ENCODE data around the gene MRC1.
"Not testable (repeated sequence)": the region's sequence is repeated elsewhere in the genome, so short reads cannot be mapped to it uniquely, and the experiment has no call there.

The MRC1 gene

GRCh38 chr10:17918187-17918903, 109.2 kb downstream of the MRC1 start:
- no peaks in the 10 kb centered on the region for H3K4me1 ChIP-seq (ENCODE audit: control extremely low read depth in 1 of 4, control insufficient read depth in 4 of 4, insufficient read depth in 4 of 4, low read length in 3 of 4)
- WGBS (ENCODE audit: insufficient coverage), result 90% methylated on average over 7 of the region's 12 CpGs
- H3K27ac ChIP-seq (ENCODE audit: insufficient read depth in 1 of 2, low read depth in 1 of 2, low read length in 2 of 2, poor library complexity in 1 of 2, severe bottlenecking in 2 of 2), result no peak overlapping the region
- H3K36me3 ChIP-seq (ENCODE audit: control insufficient read depth in 4 of 4, insufficient read depth in 4 of 4, low read length in 3 of 4), result no peaks in the 10 kb centered on the region
- H3K9me3 ChIP-seq (ENCODE audit: control extremely low read depth in 1 of 5, control insufficient read depth in 4 of 5, insufficient read depth in 2 of 5, low read depth in 1 of 5, low read length in 4 of 5), result peaks cover 0 to 6% (median 0%) of the 10 kb centered on the region in 5 experiments
- ChIA-PET POLR2A (no interaction called here), CTCF (no interaction called here)
- H3K4me3 ChIP-seq (ENCODE audit: control insufficient read depth in 1 of 7, extremely low read depth in 1 of 7, insufficient read depth in 4 of 7, low read depth in 2 of 7, low read length in 6 of 7), result no peak overlapping the region
- no peaks in the 10 kb centered on the region for H3K27me3 ChIP-seq (replicated peaks in 2 of 5; ENCODE audit: control insufficient read depth in 4 of 5, insufficient read depth in 5 of 5, low read length in 4 of 5)
- no peak for DNase-seq

- Histone ChIP-seq H3K9me3 (ENCODE audit: control extremely low read depth in 1 of 5, control insufficient read depth in 4 of 5, insufficient read depth in 2 of 5, low read depth in 1 of 5, low read length in 4 of 5) (peaks cover 0 to 6% (median 0%) of the 10 kb centered on the region in 5 experiments), H3K4me3 (ENCODE audit: control insufficient read depth in 1 of 7, extremely low read depth in 1 of 7, insufficient read depth in 4 of 7, low read depth in 2 of 7, low read length in 6 of 7) (no peak overlapping the region), H3K27ac (ENCODE audit: insufficient read depth in 1 of 2, low read depth in 1 of 2, low read length in 2 of 2, poor library complexity in 1 of 2, severe bottlenecking in 2 of 2) (no peak overlapping the region), H3K27me3 (replicated peaks in 2 of 5; ENCODE audit: control insufficient read depth in 4 of 5, insufficient read depth in 5 of 5, low read length in 4 of 5) (no peaks in the 10 kb centered on the region), H3K4me1 (ENCODE audit: control extremely low read depth in 1 of 4, control insufficient read depth in 4 of 4, insufficient read depth in 4 of 4, low read length in 3 of 4) (no peaks in the 10 kb centered on the region), H3K36me3 (ENCODE audit: control insufficient read depth in 4 of 4, insufficient read depth in 4 of 4, low read length in 3 of 4) (no peaks in the 10 kb centered on the region)
- no peak for DNase-seq
- 100% methylated on average over 2 of the region's 3 CpGs for WGBS (ENCODE audit: insufficient coverage)
- ChIA-PET POLR2A (no interaction called here), CTCF (interaction anchor here (1.2 kb wide), 1 partner anchor 11 kb away, joined by 3 read pairs; no protein-coding TSS in a partner anchor)
Measured at GRCh38 chr10:17921378-17921777, 112.2 kb downstream of the MRC1 start.

- peaks cover 0 to 3% (median 0%) of the 10 kb centered on the region in 5 experiments for H3K9me3 ChIP-seq (ENCODE audit: control extremely low read depth in 1 of 5, control insufficient read depth in 4 of 5, insufficient read depth in 2 of 5, low read depth in 1 of 5, low read length in 4 of 5)
- DNase-seq, result no peak
- ChIA-PET CTCF (no interaction called here), POLR2A (no interaction called here)
- no peak overlapping the region for H3K27ac ChIP-seq (ENCODE audit: insufficient read depth in 1 of 2, low read depth in 1 of 2, low read length in 2 of 2, poor library complexity in 1 of 2, severe bottlenecking in 2 of 2)
- H3K4me3 ChIP-seq (ENCODE audit: control insufficient read depth in 1 of 7, extremely low read depth in 1 of 7, insufficient read depth in 4 of 7, low read depth in 2 of 7, low read length in 6 of 7), result no peak overlapping the region
- no peaks in the 10 kb centered on the region for H3K4me1 ChIP-seq (ENCODE audit: control extremely low read depth in 1 of 4, control insufficient read depth in 4 of 4, insufficient read depth in 4 of 4, low read length in 3 of 4)
- no peaks in the 10 kb centered on the region for H3K27me3 ChIP-seq (replicated peaks in 2 of 5; ENCODE audit: control insufficient read depth in 4 of 5, insufficient read depth in 5 of 5, low read length in 4 of 5)
- H3K36me3 ChIP-seq (ENCODE audit: control insufficient read depth in 4 of 4, insufficient read depth in 4 of 4, low read length in 3 of 4), result no peaks in the 10 kb centered on the region
- 63% methylated on average over 4 of the region's 4 CpGs for WGBS (ENCODE audit: insufficient coverage)
Measured at GRCh38 chr10:17923728-17924127, 114.6 kb downstream of the MRC1 start.

DNA sequence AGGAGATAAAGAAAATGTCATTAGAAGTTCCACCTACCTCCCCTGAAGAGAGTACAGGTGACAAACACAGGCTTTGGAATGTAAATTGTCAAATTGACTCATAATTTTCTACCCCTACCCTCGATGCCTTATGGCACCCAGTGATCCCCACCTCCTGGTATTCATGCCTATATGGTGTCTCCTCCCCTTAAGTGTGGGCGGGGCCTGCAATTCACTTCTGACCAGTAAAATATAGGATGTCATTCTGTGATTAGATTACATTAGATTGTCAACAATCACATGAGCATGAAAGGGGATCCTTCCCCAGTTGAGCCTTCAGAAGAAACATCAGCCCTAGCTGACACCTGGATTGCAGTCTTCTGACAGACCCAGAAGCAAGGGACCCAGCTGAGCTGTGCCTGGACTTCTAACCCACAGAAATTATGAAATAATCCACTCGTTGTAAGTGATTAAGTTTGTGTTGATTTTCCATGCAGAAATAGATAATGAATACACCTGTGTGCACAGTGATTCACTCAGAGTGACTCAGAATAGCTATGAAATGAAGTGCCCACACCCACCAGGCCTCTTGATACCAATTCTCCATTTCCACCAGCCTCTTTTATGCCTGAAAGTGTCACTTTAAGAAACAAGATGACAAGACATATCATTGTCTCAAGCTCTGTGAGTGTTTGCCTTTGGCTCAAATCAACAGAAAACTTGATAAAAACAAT, 134.0 kb downstream of the MRC1 start:
- CTCF ChIA-PET, result no interaction called here
- no CpG with 5 or more reads among the region's 3 CpGs for WGBS (ENCODE audit: insufficient coverage)
- peaks cover 0 to 1% (median 0%) of the 10 kb centered on the region in 5 experiments for H3K9me3 ChIP-seq (ENCODE audit: control extremely low read depth in 1 of 5, control insufficient read depth in 4 of 5, insufficient read depth in 2 of 5, low read depth in 1 of 5, low read length in 4 of 5)
- H3K4me1 ChIP-seq (ENCODE audit: control extremely low read depth in 1 of 4, control insufficient read depth in 4 of 4, insufficient read depth in 4 of 4, low read length in 3 of 4), result no peaks in the 10 kb centered on the region
- no peak overlapping the region for H3K27ac ChIP-seq (ENCODE audit: insufficient read depth in 1 of 2, low read depth in 1 of 2, low read length in 2 of 2, poor library complexity in 1 of 2, severe bottlenecking in 2 of 2)
- no peaks in the 10 kb centered on the region for H3K27me3 ChIP-seq (replicated peaks in 2 of 5; ENCODE audit: control insufficient read depth in 4 of 5, insufficient read depth in 5 of 5, low read length in 4 of 5)
- DNase-seq, result no peak
- H3K4me3 ChIP-seq (ENCODE audit: control insufficient read depth in 1 of 7, extremely low read depth in 1 of 7, insufficient read depth in 4 of 7, low read depth in 2 of 7, low read length in 6 of 7), result no peak overlapping the region
- no peaks in the 10 kb centered on the region for H3K36me3 ChIP-seq (ENCODE audit: control insufficient read depth in 4 of 4, insufficient read depth in 4 of 4, low read length in 3 of 4)
- POLR2A ChIA-PET, result no interaction called here

DNA sequence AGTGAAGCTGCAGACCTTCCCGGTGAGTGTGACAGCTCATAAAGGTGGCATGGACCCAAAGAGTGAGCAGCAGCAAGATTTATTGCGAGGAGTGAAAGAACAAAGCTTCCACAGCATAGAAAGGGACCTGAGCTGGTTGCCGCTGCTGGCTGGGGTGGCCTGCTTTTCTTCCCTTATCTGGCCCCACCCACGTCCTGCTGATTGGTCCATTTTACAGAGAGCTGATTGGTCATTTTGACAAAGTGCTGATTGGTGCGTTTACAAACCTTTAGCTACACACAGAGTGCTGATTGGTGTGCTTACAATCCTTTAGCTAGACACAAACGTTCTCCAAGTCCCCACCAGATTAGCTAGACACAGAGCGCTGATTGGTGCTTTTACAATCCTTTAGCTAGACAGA, 141.1 kb downstream of the MRC1 start:
- H3K27ac ChIP-seq (ENCODE audit: insufficient read depth in 1 of 2, low read depth in 1 of 2, low read length in 2 of 2, poor library complexity in 1 of 2, severe bottlenecking in 2 of 2); H3K4me1 ChIP-seq (ENCODE audit: control extremely low read depth in 1 of 4, control insufficient read depth in 4 of 4, insufficient read depth in 4 of 4, low read length in 3 of 4); POLR2A ChIA-PET; H3K27me3 ChIP-seq (replicated peaks in 2 of 5; ENCODE audit: control insufficient read depth in 4 of 5, insufficient read depth in 5 of 5, low read length in 4 of 5); DNase-seq; H3K36me3 ChIP-seq (ENCODE audit: control insufficient read depth in 4 of 4, insufficient read depth in 4 of 4, low read length in 3 of 4); H3K4me3 ChIP-seq (ENCODE audit: control insufficient read depth in 1 of 7, extremely low read depth in 1 of 7, insufficient read depth in 4 of 7, low read depth in 2 of 7, low read length in 6 of 7); H3K9me3 ChIP-seq (ENCODE audit: control extremely low read depth in 1 of 5, control insufficient read depth in 4 of 5, insufficient read depth in 2 of 5, low read depth in 1 of 5, low read length in 4 of 5): not testable (repeated sequence)
- 95% methylated on average over 7 of the region's 7 CpGs for whole genome bisulfite sequencing (ENCODE audit: insufficient coverage)
- CTCF ChIA-PET, result interaction anchor here (0.8 kb wide), 1 partner anchor 36 kb away, joined by 3 read pairs; no protein-coding TSS in a partner anchor

- CTCF ChIA-PET, result no interaction called here
- H3K4me3 ChIP-seq (ENCODE audit: control insufficient read depth in 1 of 7, extremely low read depth in 1 of 7, insufficient read depth in 4 of 7, low read depth in 2 of 7, low read length in 6 of 7), result no peak overlapping the region
- no peaks in the 10 kb centered on the region for H3K36me3 ChIP-seq (ENCODE audit: control insufficient read depth in 4 of 4, insufficient read depth in 4 of 4, low read length in 3 of 4)
- peaks cover 0 to 6% (median 0%) of the 10 kb centered on the region in 5 experiments for H3K27me3 ChIP-seq (replicated peaks in 2 of 5; ENCODE audit: control insufficient read depth in 4 of 5, insufficient read depth in 5 of 5, low read length in 4 of 5)
- WGBS (ENCODE audit: insufficient coverage), result 97% methylated on average over 20 of the region's 22 CpGs
- H3K27ac ChIP-seq (ENCODE audit: insufficient read depth in 1 of 2, low read depth in 1 of 2, low read length in 2 of 2, poor library complexity in 1 of 2, severe bottlenecking in 2 of 2), result no peak overlapping the region
- H3K4me1 ChIP-seq (ENCODE audit: control extremely low read depth in 1 of 4, control insufficient read depth in 4 of 4, insufficient read depth in 4 of 4, low read length in 3 of 4), result no peaks in the 10 kb centered on the region
- POLR2A ChIA-PET, result no interaction called here
- H3K9me3 ChIP-seq (ENCODE audit: control extremely low read depth in 1 of 5, control insufficient read depth in 4 of 5, insufficient read depth in 2 of 5, low read depth in 1 of 5, low read length in 4 of 5), result no peaks in the 10 kb centered on the region
- no peak for DNase-seq
Measured at GRCh38 chr10:17950726-17951125, 141.6 kb downstream of the MRC1 start.

DNA sequence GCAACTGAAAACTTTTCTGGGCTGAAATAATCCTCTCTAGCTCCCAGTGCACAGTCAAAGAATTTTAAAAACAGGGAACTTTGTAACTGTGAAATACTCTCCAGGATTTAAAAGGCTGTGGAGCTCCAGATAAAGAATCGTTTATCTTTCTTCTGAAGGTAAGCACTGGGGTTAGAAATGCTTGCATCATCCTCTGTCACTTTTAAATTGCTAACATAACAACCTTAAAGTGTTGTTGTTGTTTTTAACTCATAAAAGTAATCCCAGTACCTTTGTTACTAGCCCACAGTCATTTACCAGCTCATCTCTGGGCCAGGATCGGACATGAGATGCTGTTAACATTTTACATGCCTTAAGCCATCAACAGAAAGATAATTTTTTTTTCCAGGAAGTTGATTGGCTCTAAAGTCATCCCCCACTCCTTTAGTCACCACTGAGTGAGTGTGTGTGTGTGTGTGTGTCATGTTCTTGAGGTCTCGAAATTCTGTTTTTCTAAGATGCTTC, 142.8 kb downstream of the MRC1 start, which contains the start of gene SLC39A12:
SLC39A12 (plus strand) TSS at position 51 of the 504 bp plus-strand sequence. CDS start 1,359 bp downstream, outside the sequence.
- no CpG with 5 or more reads among the region's 3 CpGs for WGBS (ENCODE audit: insufficient coverage)
- ChIA-PET POLR2A (no interaction called here), CTCF (no interaction called here)

More for the DNA sequence above, 142.8 kb downstream of the MRC1 start, which contains the start of gene SLC39A12:
- H3K27me3 ChIP-seq (replicated peaks in 2 of 5; ENCODE audit: control insufficient read depth in 4 of 5, insufficient read depth in 5 of 5, low read length in 4 of 5), result peaks cover 0 to 6% (median 0%) of the 10 kb centered on the region in 5 experiments
- no peak within 1 kb of the TSS for H3K27ac ChIP-seq (ENCODE audit: insufficient read depth in 1 of 2, low read depth in 1 of 2, low read length in 2 of 2, poor library complexity in 1 of 2, severe bottlenecking in 2 of 2)
- no peak within 1 kb of the TSS for H3K4me3 ChIP-seq (ENCODE audit: control insufficient read depth in 1 of 7, extremely low read depth in 1 of 7, insufficient read depth in 4 of 7, low read depth in 2 of 7, low read length in 6 of 7)
- no peaks in the 10 kb centered on the region for H3K4me1 ChIP-seq (ENCODE audit: control extremely low read depth in 1 of 4, control insufficient read depth in 4 of 4, insufficient read depth in 4 of 4, low read length in 3 of 4)
- no peak for DNase-seq
- H3K36me3 ChIP-seq (ENCODE audit: control insufficient read depth in 4 of 4, insufficient read depth in 4 of 4, low read length in 3 of 4), result no peaks in the 10 kb centered on the region
- no peaks in the 10 kb centered on the region for H3K9me3 ChIP-seq (ENCODE audit: control extremely low read depth in 1 of 5, control insufficient read depth in 4 of 5, insufficient read depth in 2 of 5, low read depth in 1 of 5, low read length in 4 of 5)
